Mesenteric fat pad (tissue), 1 donor: Measurements from ENCODE around the gene MRPS5. TPM values are rescaled to one million over a fixed set of nuclear protein-coding genes. Genes with fewer than 3 reads are reported as not detected.
"Not testable (repeated sequence)": the region's sequence is repeated elsewhere in the genome, so short reads cannot be mapped to it uniquely, and the experiment has no call there.

ENCODE experiments used
- DNase-seq: peaks from one replicate; pipeline ENCODE4 v3.0.0-alpha.2; 2020; ENCODE audit warnings: low spot score
- total RNA-seq: library from RNA; stranded (reverse); fragmentation: NEBNext Ultra II Directional; extraction: Animal tissue kit (Norgen Biotek cat#: 25700); gene quantifications from one replicate; pipeline ENCODE4 v1.2.1, GENCODE V29; 2021
- donor health status: DM: yes; HTN: yes; CAD: no.

The MRPS5 gene
- total RNA-seq, 1 donor from 2014 or later = 43.4 TPM

DNA sequence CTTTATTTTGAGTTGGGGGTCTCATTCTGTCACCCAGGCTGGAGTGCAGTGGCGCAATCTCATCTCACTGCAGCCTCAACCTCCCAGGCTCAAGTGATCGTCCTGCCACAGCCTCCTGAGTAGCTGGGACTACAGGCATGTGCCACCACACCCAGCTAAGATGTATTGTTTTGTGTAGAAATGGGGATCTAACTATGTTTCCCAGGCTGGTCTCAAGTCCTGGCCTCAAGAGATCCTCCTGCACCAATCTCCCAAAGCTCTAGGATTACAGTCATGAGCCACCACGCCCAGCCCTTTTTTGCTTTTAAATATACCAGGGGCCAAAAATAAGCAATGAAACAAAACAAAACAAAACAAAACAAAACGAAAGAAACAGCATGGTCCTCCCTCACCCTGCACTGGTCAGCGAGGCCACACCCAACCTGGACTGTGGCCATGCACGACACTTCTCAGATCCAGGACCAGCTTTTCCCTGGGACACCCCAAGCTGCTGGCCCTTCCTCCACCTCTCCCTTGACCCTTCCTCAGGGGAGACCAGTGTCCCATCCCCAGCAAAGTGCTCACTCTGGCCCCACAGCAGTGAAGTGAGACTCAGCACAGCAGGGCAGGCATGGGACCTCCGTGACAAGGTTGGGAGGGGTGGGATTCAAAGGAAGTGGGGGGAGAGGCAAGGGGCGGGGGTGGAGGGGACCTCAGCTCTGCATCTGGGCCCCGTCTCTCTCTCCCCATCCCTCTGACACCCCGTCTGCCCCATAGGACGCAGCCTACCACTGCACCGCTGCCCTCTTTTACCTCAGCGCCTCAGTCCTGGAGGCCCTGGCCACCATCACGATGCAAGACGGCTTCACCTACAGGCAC, 72.6 kb downstream of the MRPS5 start:
- DNase-seq = no peak

DNA sequence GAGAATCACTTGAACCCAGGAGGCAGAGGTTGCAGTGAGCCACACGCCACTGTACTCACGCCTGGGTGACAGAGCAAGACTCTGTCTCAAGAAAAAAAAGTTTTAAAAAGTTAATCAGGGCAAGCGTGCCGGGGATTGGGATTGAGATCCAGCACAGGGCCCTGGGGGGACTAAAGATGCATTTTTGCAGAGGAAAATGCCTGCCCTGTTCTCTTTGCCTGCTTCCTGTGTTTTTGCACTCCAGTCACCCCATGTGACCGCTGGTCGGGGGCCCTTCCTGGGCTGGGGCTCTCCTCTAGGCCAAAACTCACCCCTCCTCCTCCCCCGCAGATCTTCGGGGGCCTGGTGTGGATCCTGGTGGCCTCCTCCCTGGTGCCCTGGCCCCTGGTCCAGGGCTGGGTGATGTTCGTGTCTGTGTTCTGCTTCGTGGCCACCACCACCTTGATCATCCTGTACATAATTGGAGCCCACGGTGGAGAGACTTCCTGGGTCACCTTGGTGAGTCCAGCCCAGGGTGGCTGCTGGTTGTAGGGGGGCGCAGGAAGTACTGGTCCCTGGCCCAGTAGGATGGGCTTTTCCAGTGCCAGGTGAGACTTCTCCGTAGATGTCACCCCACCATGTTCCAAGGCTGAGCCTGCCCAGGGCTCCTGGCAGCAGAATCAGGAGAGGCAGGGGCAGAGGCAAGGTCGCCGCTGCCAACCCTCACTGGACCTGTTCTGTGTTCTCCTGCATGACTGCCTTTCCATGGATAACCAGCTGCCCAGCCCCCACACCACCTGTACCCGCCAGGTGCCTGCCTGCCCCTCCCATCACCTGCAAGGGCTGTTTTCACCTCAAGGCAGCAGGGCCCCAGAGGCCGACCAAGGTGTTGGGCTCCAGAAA, 73.7 kb downstream of the MRPS5 start:
- no peak for DNase-seq

DNA sequence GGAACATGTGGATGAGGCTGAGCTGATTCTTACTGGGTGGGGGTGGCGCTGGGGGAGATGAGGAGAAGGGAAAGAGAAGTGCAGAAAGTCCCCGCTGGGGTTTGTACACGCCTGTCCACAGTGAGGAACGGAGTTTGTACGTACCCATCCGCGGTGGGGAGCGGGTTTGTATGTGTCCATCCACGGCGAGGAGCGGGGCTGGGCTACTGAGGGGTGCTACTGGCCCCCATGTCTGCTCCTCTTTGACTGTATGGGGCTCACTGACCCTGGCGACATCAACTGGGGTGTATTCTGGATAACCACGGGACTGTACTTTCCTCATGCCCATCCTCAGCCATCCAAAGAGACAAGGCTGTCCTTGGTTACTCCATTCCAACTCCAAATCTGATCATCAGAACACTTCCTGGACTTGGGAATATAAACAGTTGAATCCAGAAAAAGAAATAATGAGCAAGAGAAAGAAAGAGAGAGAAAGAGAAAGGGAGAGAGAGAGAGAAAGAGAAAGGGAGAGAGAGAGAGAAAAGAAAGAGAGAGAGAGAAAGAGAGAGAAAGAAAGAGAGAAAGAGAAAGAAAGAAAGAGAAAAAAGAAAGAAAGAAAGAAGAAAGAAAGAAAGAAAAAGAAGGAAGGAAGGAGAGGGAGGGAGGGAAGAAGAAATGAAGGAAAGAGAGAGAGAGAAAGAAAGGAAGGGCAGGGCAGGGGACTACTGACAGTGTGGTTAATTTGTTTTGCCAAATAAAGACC, 75.1 kb downstream of the MRPS5 start:
- DNase-seq = no peak

DNA sequence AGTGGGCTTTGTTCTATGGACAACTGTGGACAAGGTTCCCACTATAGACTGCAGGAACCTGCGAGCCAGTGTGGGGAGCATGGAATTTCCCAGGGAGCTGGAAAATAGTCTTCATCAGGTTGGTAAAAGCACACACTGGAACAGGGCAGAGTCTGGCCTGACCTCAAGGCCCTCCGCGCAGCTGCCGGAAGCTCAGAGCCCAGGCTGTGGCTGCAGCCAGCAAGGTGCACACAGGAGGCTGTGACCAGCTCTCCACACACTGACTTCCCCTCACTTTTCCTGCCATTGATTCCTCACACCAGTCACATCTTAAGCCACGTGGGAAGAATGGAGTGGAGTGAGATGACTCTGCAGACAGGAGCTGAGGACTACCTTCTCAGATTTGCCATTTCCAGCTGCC, 77.0 kb downstream of the MRPS5 start:
- DNase-seq = no peak

GRCh38 chr2:95043300-95044093, 78.1 kb downstream of the MRPS5 start:
- DNase-seq = no peak

- DNase-seq = no peak
Measured at GRCh38 chr2:95042472-95043271, 78.9 kb downstream of the MRPS5 start.

DNA sequence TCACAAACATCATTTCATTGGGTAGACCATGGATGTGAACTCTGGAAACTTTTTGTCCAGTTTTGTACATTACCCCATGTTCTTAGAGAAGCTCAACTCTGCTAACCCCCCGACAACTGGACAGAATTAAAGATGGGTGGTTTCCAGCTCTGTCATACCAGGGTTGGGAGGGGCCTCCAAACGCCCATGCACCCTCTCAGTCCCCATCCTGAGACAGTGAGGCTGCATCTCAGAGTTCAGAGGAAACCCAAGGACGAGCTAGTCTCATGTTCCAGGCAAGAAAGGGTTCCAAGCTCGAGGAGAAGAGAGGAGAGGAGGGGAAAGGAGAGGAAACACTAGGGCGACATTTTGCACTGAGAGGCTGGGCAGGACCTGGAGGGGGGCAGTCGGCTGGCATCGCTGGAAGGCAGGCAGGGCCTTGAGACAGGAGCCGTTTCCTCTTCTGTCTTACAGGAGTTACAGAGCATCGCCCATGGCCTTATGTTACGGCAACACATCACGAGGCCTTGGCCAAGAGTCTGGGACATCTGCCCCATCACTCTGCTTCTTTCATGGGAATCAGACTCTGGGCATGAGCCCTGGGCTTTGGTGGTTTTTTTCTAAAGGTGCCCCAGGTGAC, 79.7 kb downstream of the MRPS5 start:
- DNase-seq = no peak

DNA sequence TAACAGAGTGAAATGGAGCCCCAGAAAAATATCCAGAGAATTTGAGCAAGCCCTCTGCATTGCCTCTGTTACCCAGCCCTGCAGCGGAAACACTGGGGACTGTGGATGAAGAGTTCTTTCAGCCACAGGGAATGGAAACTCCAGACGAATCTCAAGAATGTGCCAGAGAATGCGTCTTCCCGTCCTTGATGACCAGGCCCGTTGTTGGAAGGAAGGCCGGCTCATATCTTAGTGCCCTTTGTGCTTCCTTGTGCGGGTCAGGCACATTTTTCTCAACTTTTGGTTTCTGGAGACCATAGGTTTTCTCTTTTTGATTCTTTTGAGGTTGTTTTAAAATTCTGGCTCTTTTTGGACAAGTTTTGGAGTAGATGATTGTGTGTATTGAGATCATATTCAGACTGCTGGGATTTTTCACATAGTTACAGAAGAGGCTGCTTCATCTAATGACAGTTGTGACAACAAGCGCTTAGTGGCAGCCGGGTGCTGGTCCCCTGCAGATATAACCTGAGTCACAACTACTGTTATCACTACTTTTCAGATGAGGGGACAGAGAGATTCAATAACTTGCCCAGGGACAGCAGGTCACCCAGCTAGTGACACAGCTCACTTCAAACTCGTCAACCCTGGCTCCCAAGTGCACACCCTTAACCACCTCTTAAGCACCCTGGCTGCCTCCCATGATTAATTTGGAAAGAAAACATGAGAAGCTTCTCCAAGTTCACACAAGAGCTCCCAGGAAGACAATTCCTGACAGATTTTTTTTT, 80.4 kb downstream of the MRPS5 start:
- DNase-seq = no peak

- DNase-seq = no peak
Measured at GRCh38 chr2:95040426-95040825, 81.2 kb downstream of the MRPS5 start.

DNA sequence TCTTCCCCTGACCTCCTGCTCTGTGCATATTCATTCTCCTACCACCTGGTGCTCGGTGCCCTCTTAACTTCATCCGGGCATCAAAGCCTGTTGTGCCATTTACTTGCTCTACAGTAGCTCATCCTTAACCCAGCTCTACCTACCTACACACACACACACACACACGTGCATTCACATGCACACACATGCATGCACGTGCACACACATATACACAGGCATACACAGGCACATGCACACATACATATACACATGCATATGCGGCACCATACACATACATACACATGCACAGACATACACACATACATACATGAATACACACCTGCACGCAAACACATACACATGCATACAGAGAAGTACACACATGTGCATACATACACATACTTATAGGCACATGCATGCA, 81.6 kb downstream of the MRPS5 start:
- DNase-seq = no peak

- no peak for DNase-seq
Measured at GRCh38 chr2:95039363-95039762, 82.2 kb downstream of the MRPS5 start.

DNA sequence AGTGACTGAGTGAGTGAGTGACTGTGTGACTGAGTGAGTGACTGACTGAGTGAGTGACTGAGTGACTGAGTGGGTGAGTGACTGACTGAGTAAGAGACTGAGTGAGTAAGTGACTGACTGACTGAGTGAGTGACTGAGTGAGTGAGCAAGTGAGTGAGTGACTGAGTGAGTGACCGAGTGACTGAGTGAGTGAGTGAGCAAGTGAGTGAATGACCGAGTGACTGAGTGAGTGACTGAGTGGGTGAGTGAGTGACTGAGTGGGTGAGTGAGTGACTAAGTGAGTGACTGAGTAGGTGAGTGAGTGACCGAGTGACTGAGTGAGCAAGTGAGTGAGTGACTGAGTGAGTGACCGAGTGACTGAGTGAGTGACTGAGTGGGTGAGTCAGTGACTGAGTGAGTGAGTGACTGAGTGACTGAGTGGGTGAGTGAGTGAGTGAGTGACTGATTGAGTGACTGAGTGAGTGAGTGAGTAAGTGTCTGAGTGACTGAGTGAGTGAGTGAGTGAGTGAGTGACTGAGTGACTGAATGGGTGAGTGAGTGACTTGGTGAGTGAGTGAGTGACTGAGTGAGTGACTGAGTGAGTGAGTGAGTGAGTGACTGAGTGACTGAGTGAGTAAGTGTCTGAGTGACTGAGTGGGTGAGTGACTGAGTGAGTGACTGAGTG, 82.8 kb downstream of the MRPS5 start:
- DNase-seq = no peak

DNA sequence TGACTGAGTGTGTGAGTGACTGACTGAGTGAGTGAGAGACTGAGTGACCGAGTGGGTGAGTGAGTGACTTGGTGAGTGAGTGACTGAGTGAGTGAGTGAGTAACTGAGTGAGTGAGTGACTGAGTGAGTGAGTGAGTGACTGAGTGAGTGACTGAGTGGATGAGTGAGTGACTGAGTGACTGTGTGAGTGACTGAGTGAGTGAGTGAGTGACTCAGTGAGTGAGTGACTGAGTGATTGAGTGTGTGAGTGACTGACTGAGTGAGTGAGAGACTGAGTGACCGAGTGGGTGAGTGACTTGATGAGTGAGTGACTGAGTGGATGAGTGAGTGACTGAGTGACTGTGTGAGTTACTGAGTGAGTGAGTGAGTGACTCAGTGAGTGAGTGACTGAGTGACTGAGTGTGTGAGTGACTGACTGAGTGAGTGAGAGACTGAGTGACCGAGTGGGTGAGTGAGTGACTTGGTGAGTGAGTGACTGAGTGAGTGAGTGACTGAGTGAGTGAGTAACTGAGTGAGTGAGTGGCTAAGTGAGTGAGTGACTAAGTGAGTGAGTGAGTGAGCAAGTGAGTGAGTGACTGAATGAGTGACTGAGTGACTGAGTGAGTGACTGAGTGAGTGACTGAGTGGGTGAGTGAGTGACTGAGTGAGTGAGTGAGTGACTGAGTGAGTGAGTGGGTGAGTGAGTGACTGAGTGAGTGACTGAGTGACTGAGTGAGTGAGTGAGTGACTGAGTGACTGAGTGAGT, 83.6 kb downstream of the MRPS5 start:
- not testable (repeated sequence) for DNase-seq

DNA sequence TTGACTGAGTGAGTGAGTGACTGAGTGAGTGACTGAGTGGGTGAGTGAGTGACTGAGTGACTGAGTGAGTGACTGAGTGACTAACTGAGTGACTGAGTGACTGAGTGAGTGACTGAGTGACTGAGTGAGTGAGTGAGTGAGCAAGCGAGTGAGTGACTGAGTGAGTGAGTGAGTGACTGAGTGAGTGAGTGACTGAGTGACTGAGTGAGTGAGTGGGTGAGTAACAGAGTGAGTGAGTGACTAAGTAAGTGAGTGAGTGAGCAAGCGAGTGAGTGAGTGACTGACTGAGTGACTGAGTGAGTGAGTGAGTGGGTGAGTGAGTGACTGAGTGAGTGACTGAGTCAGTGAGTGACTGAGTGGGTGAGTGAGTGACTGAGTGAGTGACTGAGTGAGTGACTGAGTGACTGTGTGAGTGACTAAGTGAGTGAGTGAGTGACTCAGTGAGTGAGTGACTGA, 84.2 kb downstream of the MRPS5 start:
- DNase-seq = no peak

- DNase-seq = no peak
Measured at GRCh38 chr2:95036596-95037383, 84.8 kb downstream of the MRPS5 start.
